PC-9 (cell line): ENCODE data around the gene RBMS3. TPM values are rescaled to one million over a fixed set of nuclear protein-coding genes. Genes with fewer than 3 reads are reported as not detected.

Source experiments
- BruUV-seq: library from RNA; stranded (reverse); fragments of 400-500 nt; replicated peaks from 2 replicates; lab custom pipeline; 2021; lab: Mats Ljungman, UMichigan
- CTCF ChIA-PET: fragments of 300-600 bp; sonication (Branson Sonifier 250); formaldehyde crosslinking; loops from one replicate; lab custom pipeline; 2022; ENCODE audit warnings: antibody characterized with exemption; lab: Charles Lee
- POLR2A ChIA-PET: fragments of 300-600 bp; sonication (Branson Sonifier 250); formaldehyde crosslinking; loops from one replicate; lab custom pipeline; 2022; ENCODE audit warnings: antibody characterized with exemption; ENCODE audit not compliant: unreplicated experiment; lab: Charles Lee
- DNase-seq, 2 experiments: peaks; one replicate each; pipeline versions ENCODE4 v3.0.0 to v3.0.0-alpha.2; 2015 to 2022; ENCODE audit warnings: mixed read lengths in 1 of 2
- H2AFZ ChIP-seq: fragments of 200-600 bp; sonication (generic); 2 replicates; pipeline ENCODE4 v1.8.1; 2017; ENCODE audit warnings: antibody characterized with exemption
- H3F3A ChIP-seq: fragments of 200-600 bp; sonication (generic); 2 replicates; pipeline ENCODE4 v1.8.1; 2017; ENCODE audit warnings: antibody characterized with exemption, mild to moderate bottlenecking, low read depth; ENCODE audit not compliant: insufficient read depth
- H3K27ac ChIP-seq: fragments of 200-600 bp; sonication (generic); 2 replicates; pipeline ENCODE4 v1.6.1; 2016; ENCODE audit warnings: mixed run types
- H3K27me3 ChIP-seq: fragments of 200-600 bp; sonication (generic); 2 replicates; pipeline ENCODE4 v1.6.1; 2016; ENCODE audit warnings: low read depth, mixed run types; ENCODE audit not compliant: insufficient read depth
- H3K36me3 ChIP-seq: fragments of 200-600 bp; sonication (generic); 2 replicates; pipeline ENCODE4 v1.6.1; 2016; ENCODE audit warnings: low read depth, mixed run types
- H3K4me1 ChIP-seq: fragments of 200-600 bp; sonication (generic); replicated peaks from 2 replicates; pipeline ENCODE4 v1.6.1; 2016; ENCODE audit warnings: mixed run types; ENCODE audit not compliant: insufficient read depth
- H3K4me2 ChIP-seq: fragments of 200-600 bp; sonication (generic); 2 replicates; pipeline ENCODE4 v1.6.1; 2017; ENCODE audit warnings: mixed run types
- H3K4me3 ChIP-seq: fragments of 200-600 bp; sonication (generic); 2 replicates; pipeline ENCODE4 v1.6.1; 2016; ENCODE audit warnings: mixed run types
- H3K79me2 ChIP-seq: fragments of 200-600 bp; sonication (generic); 2 replicates; pipeline ENCODE4 v1.6.1; 2017; ENCODE audit warnings: low read depth, mixed run types
- H3K9me2 ChIP-seq: fragments of 200-600 bp; sonication (generic); 2 replicates; pipeline ENCODE4 v1.8.1; 2017; ENCODE audit warnings: mild to moderate bottlenecking; ENCODE audit not compliant: insufficient read depth
- H3K9me3 ChIP-seq: fragments of 200-600 bp; sonication (generic); 2 replicates; pipeline ENCODE4 v1.8.1; 2016; ENCODE audit warnings: low read depth; ENCODE audit not compliant: insufficient read depth
- H4K20me1 ChIP-seq: fragments of 200-600 bp; sonication (generic); 2 replicates; pipeline ENCODE4 v1.8.1; 2017; ENCODE audit not compliant: insufficient read depth
- CTCF ChIP-seq: fragments of 200-600 bp; sonication (generic); conservative IDR thresholded peaks from 2 replicates; pipeline ENCODE4 v1.6.1; 2017; ENCODE audit warnings: mixed run types, antibody characterized with exemption, mild to moderate bottlenecking, moderate library complexity
- EZH2 ChIP-seq: fragments of 200-600 bp; sonication (generic); IDR thresholded peaks from 2 replicates; pipeline ENCODE4 v1.8.0; 2017; ENCODE audit warnings: antibody characterized with exemption, low read depth
- intact Hi-C: fragments of 100-400 bp; cut with micrococcal nuclease; formaldehyde crosslinking; loops from one replicate; pipeline ENCODE4 v1.10.0; 2022; ENCODE audit not compliant: unreplicated experiment
- total RNA-seq: library from RNA; stranded (reverse); gene quantifications from 2 replicates; pipeline ENCODE4 v1.2.3, GENCODE V29; 2021

RBMS3 gene
- total RNA-seq, 1 experiment from 2014 or later: 3.5 TPM

DNA sequence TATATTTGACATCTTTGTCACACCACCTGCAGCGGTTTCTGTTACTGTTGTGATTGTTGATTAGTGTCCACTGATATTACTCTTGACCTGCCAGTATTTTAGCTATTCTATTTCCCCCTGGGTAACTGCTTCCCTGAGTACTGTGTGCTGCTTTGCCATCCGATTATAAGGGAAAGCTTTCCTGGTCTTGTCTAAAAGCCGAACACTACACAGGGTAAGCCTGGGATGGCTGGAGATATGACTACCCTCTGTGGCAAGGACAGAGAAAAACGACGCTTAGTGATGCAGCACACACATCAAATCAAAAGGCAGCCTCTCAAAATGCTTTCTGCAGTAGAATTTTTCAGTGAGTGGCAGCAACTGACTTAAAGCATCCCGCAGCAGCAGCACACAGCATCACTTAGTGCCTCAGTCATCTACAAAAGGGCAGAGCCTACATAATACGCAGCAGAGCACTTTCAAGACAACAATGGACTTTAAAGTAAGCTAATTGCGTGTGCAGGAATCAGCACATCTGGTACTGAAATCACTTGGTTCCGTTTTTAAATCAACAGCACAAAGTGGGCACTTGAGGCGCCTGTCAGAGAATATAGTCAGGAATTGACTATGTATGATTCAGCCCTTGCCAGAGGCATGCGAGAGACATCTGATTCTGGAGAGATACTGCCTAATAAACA, 669.2 kb downstream of the RBMS3 start:
- Histone ChIP-seq H3K9me2 (no peaks in the 10 kb centered on the region), H3K9me3 (no peaks in the 10 kb centered on the region), H3K27me3 (no peaks in the 10 kb centered on the region), H3K4me3 (no peak overlapping the region), H3K4me1 (no peaks in the 10 kb centered on the region), H3K36me3 (no peaks in the 10 kb centered on the region), H3K4me2 (no peak overlapping the region), H3K79me2 (no peaks in the 10 kb centered on the region), H2AFZ (no peak overlapping the region), H3F3A (no peaks in the 10 kb centered on the region), H4K20me1 (no peaks in the 10 kb centered on the region), H3K27ac (no peak overlapping the region)
- DNase-seq: no peak
- BruUV-seq: no TSS peak
- intact Hi-C loops: no loop called here
- ChIA-PET POLR2A (no interaction called here), CTCF (no interaction called here)
- no peak for TF ChIP-seq EZH2
- no peak for TF ChIP-seq CTCF

GRCh38 chr3:29952431-29952830, 671.6 kb downstream of the RBMS3 start:
- POLR2A ChIA-PET: no interaction called here
- no peak overlapping the region for H3K27ac ChIP-seq
- no peaks in the 10 kb centered on the region for H3K79me2 ChIP-seq
- H3F3A ChIP-seq: no peaks in the 10 kb centered on the region
- no peaks in the 10 kb centered on the region for H3K9me3 ChIP-seq
- TF ChIP-seq CTCF (no peak), EZH2 (no peak)
- no peak overlapping the region for H2AFZ ChIP-seq
- intact Hi-C loops: no loop called here
- H3K36me3 ChIP-seq: no peaks in the 10 kb centered on the region
- DNase-seq: no peak
- no TSS peak for BruUV-seq
- no peaks in the 10 kb centered on the region for H4K20me1 ChIP-seq
- H3K4me1 ChIP-seq: no peaks in the 10 kb centered on the region
- CTCF ChIA-PET: no interaction called here
- no peaks in the 10 kb centered on the region for H3K27me3 ChIP-seq
- no peak overlapping the region for H3K4me2 ChIP-seq
- no peaks in the 10 kb centered on the region for H3K9me2 ChIP-seq
- no peak overlapping the region for H3K4me3 ChIP-seq

- Histone ChIP-seq H3K4me3 (no peak overlapping the region), H3K36me3 (no peaks in the 10 kb centered on the region), H3K4me1 (no peaks in the 10 kb centered on the region), H3K27me3 (no peaks in the 10 kb centered on the region), H3F3A (no peaks in the 10 kb centered on the region), H4K20me1 (no peaks in the 10 kb centered on the region), H3K9me3 (no peaks in the 10 kb centered on the region), H2AFZ (no peak overlapping the region), H3K27ac (no peak overlapping the region), H3K9me2 (no peaks in the 10 kb centered on the region), H3K79me2 (no peaks in the 10 kb centered on the region), H3K4me2 (no peak overlapping the region)
- intact Hi-C loops: no loop called here
- TF ChIP-seq EZH2 (no peak), CTCF (no peak)
- ChIA-PET POLR2A (no interaction called here), CTCF (no interaction called here)
- no TSS peak for BruUV-seq
- DNase-seq: no peak
These were observed 674.5 kb downstream of the RBMS3 start for GRCh38 chr3:29955413-29955812.
